ENCODE data around the gene KMT5B.

DNA sequence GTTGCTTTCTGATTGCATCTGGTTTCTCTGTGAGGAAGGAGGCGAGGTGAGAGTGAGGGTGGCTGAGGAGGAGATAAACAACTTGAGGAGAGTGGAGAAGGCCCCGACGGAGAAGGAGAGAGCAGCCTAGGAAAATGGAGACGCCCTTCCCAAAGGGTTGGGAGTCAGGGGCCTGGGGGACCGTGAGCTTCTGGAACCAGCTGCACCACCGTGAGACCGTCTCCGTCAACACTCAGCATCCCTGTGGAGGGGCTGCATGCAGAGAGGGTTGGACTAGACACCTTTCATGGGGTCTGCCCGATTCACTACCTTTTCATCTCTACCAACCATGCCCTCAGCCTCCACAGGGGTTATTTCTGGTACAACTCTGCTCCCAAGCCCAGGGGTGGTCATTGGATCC lies 13.3 kb upstream of the KMT5B start:
- TF ChIP-seq CTCF (IDR thresholded peaks at IDR 0.05) = no peak
- TF ChIP-seq POLR2A (IDR thresholded peaks at IDR 0.05) = no peak

Measured in thyroid gland (tissue), 4 donors.